A549 (cell line): Measurements from ENCODE around the gene TACC2. TPM values are rescaled to one million over a fixed set of nuclear protein-coding genes. Genes with fewer than 3 reads are reported as not detected.

Source experiments
- ATAC-seq, 2 experiments: fragments of 200-7000 bp in 1 of 2; fragments of >200 bp in 1 of 2; cut with Nextera tagmentation in 1 of 2; cut with Tn5 transposase in 1 of 2; 3 replicates each; pipeline versions ENCODE4 v1.8.0 to v1.9.1; 2018 to 2020; ENCODE audit warnings: mild to moderate bottlenecking in 1 of 2, moderate library complexity in 1 of 2
- CTCF ChIA-PET: fragments of 300-600 bp; sonication (Branson Sonifier 250); formaldehyde crosslinking; extraction: SDS; loops from one replicate; lab custom pipeline; 2021; ENCODE audit warnings: antibody characterized with exemption, inconsistent platforms; lab: Yijun Ruan, JAX
- POLR2A ChIA-PET: fragments of 350-600 bp; formaldehyde crosslinking; extraction: SDS; loops from one replicate; lab custom pipeline; 2021; ENCODE audit warnings: antibody characterized with exemption, inconsistent platforms; lab: Yijun Ruan, JAX
- DNase-seq, 2 experiments: peaks; one replicate each; pipeline versions ENCODE4 v3.0.0 to v3.0.0-alpha.2; 2011 to 2016; ENCODE audit warnings: low read depth in 1 of 2, low spot score in 1 of 2
- FAIRE-seq: peaks from 2 replicates; lab custom pipeline; 2011; peaks lifted over from hg19 to GRCh38; lab: Jason Lieb, UNC
- H3K27ac ChIP-seq, 2 experiments: fragments of >200 bp; sonication (Bioruptor Twin); formaldehyde crosslinking; 3 replicates each; pipeline ENCODE4 v1.5.1; 2016 to 2017
- H3K4me1 ChIP-seq: fragments of >200 bp; sonication (Bioruptor Twin); formaldehyde crosslinking; 3 replicates; pipeline ENCODE4 v1.6.1; 2016
- H3K4me2 ChIP-seq: fragments of >200 bp; sonication (Bioruptor Twin); formaldehyde crosslinking; 3 replicates; pipeline ENCODE4 v1.6.1; 2016
- H3K4me3 ChIP-seq: fragments of >200 bp; sonication (Bioruptor Twin); formaldehyde crosslinking; 3 replicates; pipeline ENCODE4 v1.5.1; 2016
- H3K9me3 ChIP-seq: fragments of >200 bp; sonication (Bioruptor Twin); formaldehyde crosslinking; 3 replicates; pipeline ENCODE4 v1.6.1; 2016
- CBX2 ChIP-seq: fragments of 200-600 bp; sonication (generic); IDR thresholded peaks from 2 replicates; pipeline ENCODE4 v1.6.1; 2016; ENCODE audit warnings: low read depth, mild to moderate bottlenecking, borderline replicate concordance
- CHD2 ChIP-seq: fragments of 150-350 bp; IDR thresholded peaks from 2 replicates; pipeline ENCODE4 v1.6.1; 2014; ENCODE audit warnings: low read length; ENCODE audit not compliant: partially characterized antibody
- HDAC2 ChIP-seq: fragments of 200-600 bp; sonication (generic); IDR thresholded peaks from 2 replicates; pipeline ENCODE4 v1.6.1; 2016
- HOXA7 ChIP-seq: fragments of 250-450 bp; sonication (Bioruptor Pico); IDR thresholded peaks from 2 replicates; pipeline ENCODE4 v1.5.0; 2020; ENCODE audit warnings: mild to moderate bottlenecking, moderate library complexity
- MYC ChIP-seq: IDR thresholded peaks from 2 replicates; pipeline ENCODE4 v1.6.1; 2012; ENCODE audit warnings: mild to moderate bottlenecking, inconsistent platforms, low read length, improper control_type of control experiment, borderline replicate concordance
- NFE2L2 ChIP-seq: fragments of 150-350 bp; conservative IDR thresholded peaks from 2 replicates; pipeline ENCODE4 v1.6.1; 2014; ENCODE audit warnings: low read length
- PHF8 ChIP-seq: fragments of 200-600 bp; sonication (generic); IDR thresholded peaks from 2 replicates; pipeline ENCODE4 v1.6.1; 2016; ENCODE audit warnings: low read depth, mild to moderate bottlenecking, antibody characterized with exemption, moderate library complexity, borderline replicate concordance
- RAD21 ChIP-seq, 2 experiments: fragments of >200 bp in 1 of 2; sonication (Bioruptor Twin) in 1 of 2; formaldehyde crosslinking in 1 of 2; IDR thresholded peaks in 1 of 2; conservative IDR thresholded peaks in 1 of 2; 2 replicates in 1 of 2; 3 replicates in 1 of 2; pipeline ENCODE4 v1.6.1; 2012 to 2018; ENCODE audit warnings: inconsistent platforms in 1 of 2
- RARB ChIP-seq: fragments of 250-450 bp; sonication (Bioruptor Pico); IDR thresholded peaks from 2 replicates; pipeline ENCODE4 v1.8.0; 2021; ENCODE audit warnings: mild to moderate bottlenecking, moderate library complexity
- RCOR1 ChIP-seq: fragments of 150-350 bp; IDR thresholded peaks from 2 replicates; pipeline ENCODE4 v1.6.1; 2014; ENCODE audit warnings: antibody characterized with exemption, low read length, low read depth
- SMC3 ChIP-seq: fragments of >200 bp; sonication (Bioruptor Twin); formaldehyde crosslinking; IDR thresholded peaks from 3 replicates; pipeline ENCODE4 v1.6.1; 2018; ENCODE audit warnings: inconsistent platforms
- SREBF2 ChIP-seq: fragments of 450-650 bp; IDR thresholded peaks from 2 replicates; pipeline ENCODE4 v1.6.1; 2014; ENCODE audit warnings: mild to moderate bottlenecking, moderate library complexity
- TP53 ChIP-seq: fragments of 250-450 bp; sonication (Bioruptor Pico); IDR thresholded peaks from 2 replicates; pipeline ENCODE4 v1.5.0; 2021; ENCODE audit warnings: mild to moderate bottlenecking, moderate library complexity
- WGBS: methylation state at CpG from one replicate; pipeline ENCODE4 v1.1.6; 2017; ENCODE audit errors: missing lambda C conversion rate; 5-methylcytosine and 5-hydroxymethylcytosine counted together
- polyA plus RNA-seq, 4 experiments: library from polyadenylated mRNA; depleted of rRNA in 3 of 4; stranded (reverse); fragments of >200 nt; fragmentation: RNase III in 1 of 4; extraction: RNeasy Plus Mini Kit Qiagen cat#74134 plus additional on column Dnase treatment in 1 of 4; gene quantifications; 2 replicates in 3 of 4; 3 replicates in 1 of 4; pipeline ENCODE4 v1.2.3, GENCODE V29; 2011 to 2017
- TF ChIP-seq, protein P1 (sequence below): fragments of 150-350 bp; IDR thresholded peaks from 2 replicates; pipeline ENCODE4 v1.6.1; 2014; ENCODE audit warnings: low read depth, mild to moderate bottlenecking, low read length
- TF ChIP-seq, protein P2 (sequence below): fragments of 250-450 bp; sonication (Bioruptor Pico); IDR thresholded peaks from 2 replicates; pipeline ENCODE4 v1.5.0; 2021; ENCODE audit warnings: mild to moderate bottlenecking, moderate library complexity, borderline replicate concordance

The TACC2 gene
- polyA plus RNA-seq, 2 of the 4 experiments (the other 2 are of a cell fraction), result 83.3 to 128 TPM

DNA sequence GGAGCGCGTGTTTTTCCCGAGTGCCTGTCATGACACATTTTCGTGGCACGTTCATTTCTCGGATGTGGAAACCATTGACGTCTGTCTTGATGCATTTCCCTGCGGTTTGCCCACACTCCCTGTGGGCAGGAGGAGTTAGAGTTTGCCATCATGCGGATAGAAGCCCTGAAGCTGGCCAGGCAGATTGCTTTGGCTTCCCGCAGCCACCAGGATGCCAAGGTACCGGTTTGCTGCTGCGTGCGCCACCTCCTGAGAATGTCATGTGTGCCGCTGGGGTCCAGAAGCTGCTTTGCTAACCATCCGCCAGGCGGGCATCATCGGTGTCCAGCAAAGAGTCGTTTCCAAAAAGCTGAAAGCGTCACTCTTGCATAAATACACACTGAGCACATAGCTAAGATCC lies 241.3 kb downstream of the TACC2 start (continued):
- TF ChIP-seq, protein P1, sequence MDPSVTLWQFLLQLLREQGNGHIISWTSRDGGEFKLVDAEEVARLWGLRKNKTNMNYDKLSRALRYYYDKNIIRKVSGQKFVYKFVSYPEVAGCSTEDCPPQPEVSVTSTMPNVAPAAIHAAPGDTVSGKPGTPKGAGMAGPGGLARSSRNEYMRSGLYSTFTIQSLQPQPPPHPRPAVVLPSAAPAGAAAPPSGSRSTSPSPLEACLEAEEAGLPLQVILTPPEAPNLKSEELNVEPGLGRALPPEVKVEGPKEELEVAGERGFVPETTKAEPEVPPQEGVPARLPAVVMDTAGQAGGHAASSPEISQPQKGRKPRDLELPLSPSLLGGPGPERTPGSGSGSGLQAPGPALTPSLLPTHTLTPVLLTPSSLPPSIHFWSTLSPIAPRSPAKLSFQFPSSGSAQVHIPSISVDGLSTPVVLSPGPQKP, result no peak

DNA sequence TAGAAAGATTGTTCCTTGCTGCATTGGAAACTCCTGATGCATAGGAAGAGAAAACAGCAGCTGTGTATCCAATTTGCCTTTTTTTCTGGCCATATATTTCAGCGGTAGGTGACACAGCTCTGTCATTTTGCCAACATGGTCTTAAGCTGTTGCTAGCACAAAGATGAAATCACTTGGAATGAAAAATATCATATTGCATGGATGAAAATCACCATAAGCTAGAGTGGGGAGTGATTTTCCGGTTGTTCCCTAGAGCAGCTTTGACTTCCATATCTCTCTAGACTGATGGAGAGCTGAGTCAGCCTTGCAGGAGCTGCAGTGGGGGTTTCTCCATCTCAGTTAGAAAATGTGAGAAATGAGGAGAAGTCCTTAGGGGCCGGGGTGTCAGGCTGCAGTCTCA lies 243.8 kb downstream of the TACC2 start:
- Histone ChIP-seq H3K4me2 (no peak overlapping the region), H3K9me3 (no peaks in the 10 kb centered on the region), H3K4me3 (no peak overlapping the region), H3K4me1 (no peaks in the 10 kb centered on the region), H3K27ac (no peak overlapping the region)
- FAIRE-seq (no peak), DNase-seq (no peak), ATAC-seq (no peak)
- TF ChIP-seq RAD21 (conservative IDR thresholded peaks at IDR 0.05 in 1 of 2, IDR thresholded peaks at IDR 0.05 in 1 of 2), result no peak
- TF ChIP-seq SREBF2, result no peak
- TF ChIP-seq CBX2, result no peak
- TF ChIP-seq HDAC2, result no peak
- TF ChIP-seq CHD2, result no peak
- TF ChIP-seq HOXA7 (CRISPR knock-in tag), result no peak
- TF ChIP-seq TP53 (CRISPR knock-in tag), result no peak
- no peak for TF ChIP-seq RCOR1
- CTCF ChIA-PET, result interaction anchor here (0.9 to 1.2 kb wide), 2 partner anchors 36 to 307 kb away, joined by 3 to 5 read pairs; no protein-coding TSS in a partner anchor
- POLR2A ChIA-PET, result no interaction called here
- 89% methylated on average over 3 of the region's 3 CpGs for WGBS

DNA sequence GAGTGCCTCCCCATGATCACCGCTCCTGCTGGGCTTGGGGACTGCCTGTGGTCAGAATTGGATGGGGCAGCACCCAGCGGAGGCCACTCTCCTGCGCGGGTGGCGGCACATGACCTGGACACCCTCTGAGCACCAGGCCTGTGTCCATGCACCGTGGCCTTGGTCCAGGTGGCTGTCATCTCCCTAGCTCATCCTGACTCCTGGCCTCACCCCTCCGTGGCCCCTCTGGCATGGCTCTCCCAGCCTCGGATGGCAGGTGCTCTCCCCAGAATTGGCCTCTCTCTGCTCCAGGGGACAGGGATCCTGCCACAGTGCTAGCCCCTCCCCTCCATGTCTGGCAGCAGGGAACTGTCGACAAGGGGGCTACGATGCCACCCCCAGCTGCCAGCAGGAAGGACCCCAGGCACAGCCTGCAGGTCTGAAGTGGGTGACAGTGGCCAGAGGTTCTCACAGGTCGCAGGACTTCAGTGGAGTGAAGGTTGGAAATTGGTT lies 244.9 kb downstream of the TACC2 start:
- TF ChIP-seq RCOR1 (no peak), CHD2 (no peak)
- Histone ChIP-seq H3K4me1 (no peaks in the 10 kb centered on the region), H3K4me2 (no peak overlapping the region), H3K27ac (no peak overlapping the region), H3K9me3 (no peaks in the 10 kb centered on the region), H3K4me3 (no peak overlapping the region)
- POLR2A ChIA-PET, result no interaction called here
- WGBS, result 98% methylated on average over 8 of the region's 11 CpGs
- no peak for FAIRE-seq
- ATAC-seq, result peak; percentile 25 to 28; a peak in 4 of 6 replicates
- CTCF ChIA-PET, result interaction anchor here (1.2 to 1.3 kb wide), 2 partner anchors 12 to 35 kb away, joined by 3 to 5 read pairs; no protein-coding TSS in a partner anchor
- no peak for DNase-seq

DNA sequence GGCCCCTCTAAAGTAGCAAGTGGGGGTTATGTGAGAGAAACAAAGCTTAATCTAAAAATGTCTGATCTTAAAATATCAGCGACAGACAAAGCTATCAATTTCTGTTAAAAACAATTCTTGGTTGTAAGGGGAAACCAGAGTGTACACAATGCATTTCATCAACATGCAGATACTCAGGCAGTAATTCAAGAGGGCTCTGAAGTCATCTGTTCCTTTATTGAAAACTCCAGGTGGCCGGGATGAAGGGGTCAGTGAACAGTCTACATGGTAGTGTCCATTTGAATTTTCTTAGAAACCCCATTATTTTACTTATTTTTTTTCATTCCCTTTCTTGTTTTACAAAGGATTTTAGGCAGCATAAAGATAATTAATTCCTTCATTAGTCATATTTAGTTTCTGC lies 245.5 kb downstream of the TACC2 start:
- ChIA-PET POLR2A (no interaction called here), CTCF (interaction anchor here (1.3 kb wide), 1 partner anchor 11 kb away, joined by 3 read pairs; no protein-coding TSS in a partner anchor)
- Histone ChIP-seq H3K4me3 (no peak overlapping the region), H3K4me2 (no peak overlapping the region), H3K27ac (no peak overlapping the region)
- WGBS, result 78% methylated on average over 2 of the region's 2 CpGs
- DNase-seq, result no peak
- TF ChIP-seq MYC (no peak), PHF8 (no peak), SMC3 (no peak), NFE2L2 (no peak), RARB (no peak)
- TF ChIP-seq, protein P2, sequence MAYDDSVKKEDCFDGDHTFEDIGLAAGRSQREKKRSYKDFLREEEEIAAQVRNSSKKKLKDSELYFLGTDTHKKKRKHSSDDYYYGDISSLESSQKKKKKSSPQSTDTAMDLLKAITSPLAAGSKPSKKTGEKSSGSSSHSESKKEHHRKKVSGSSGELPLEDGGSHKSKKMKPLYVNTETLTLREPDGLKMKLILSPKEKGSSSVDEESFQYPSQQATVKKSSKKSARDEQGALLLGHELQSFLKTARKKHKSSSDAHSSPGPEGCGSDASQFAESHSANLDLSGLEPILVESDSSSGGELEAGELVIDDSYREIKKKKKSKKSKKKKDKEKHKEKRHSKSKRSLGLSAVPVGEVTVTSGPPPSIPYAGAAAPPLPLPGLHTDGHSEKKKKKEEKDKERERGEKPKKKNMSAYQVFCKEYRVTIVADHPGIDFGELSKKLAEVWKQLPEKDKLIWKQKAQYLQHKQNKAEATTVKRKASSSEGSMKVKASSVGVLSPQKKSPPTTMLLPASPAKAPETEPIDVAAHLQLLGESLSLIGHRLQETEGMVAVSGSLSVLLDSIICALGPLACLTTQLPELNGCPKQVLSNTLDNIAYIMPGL (CRISPR knock-in tag), result no peak
- TF ChIP-seq, all 56 proteins: peak for 0
- Histone ChIP-seq H3K4me1 (no peaks in the 10 kb centered on the region), H3K9me3 (no peaks in the 10 kb centered on the region)
- no peak for ATAC-seq
- FAIRE-seq, result no peak
